GM12875 (cell line): ENCODE results near the gene SCFD1.
"Not testable (repeated sequence)": the region's sequence is repeated elsewhere in the genome, so short reads cannot be mapped to it uniquely, and the experiment has no call there.

ENCODE experiments used
- H3K4me3 ChIP-seq: one replicate; pipeline ENCODE4 v1.5.1; 2011; ENCODE audit warnings: low read depth, low read length, control low read depth
- CTCF ChIP-seq: IDR thresholded peaks from 2 replicates; pipeline ENCODE4 v1.5.1; 2011; ENCODE audit warnings: low read depth, mild to moderate bottlenecking, control low read depth, inconsistent platforms, low read length, moderate library complexity, borderline replicate concordance; ENCODE audit not compliant: insufficient read depth

The SCFD1 gene

GRCh38 chr14:30620178-30620577 is 1.9 kb upstream of the SCFD1 start:
- no peak overlapping the region for H3K4me3 ChIP-seq
- TF ChIP-seq CTCF: no peak

- peak overlapping the region; percentile 51 for H3K4me3 ChIP-seq
- TF ChIP-seq CTCF: no peak
Measured at GRCh38 chr14:30621354-30621939, 672 bp upstream of the SCFD1 start.

- H3K4me3 ChIP-seq: no peak overlapping the region
- TF ChIP-seq CTCF: no peak
Measured at GRCh38 chr14:30623412-30624131, 1.5 kb downstream of the SCFD1 start.

- no peak overlapping the region for H3K4me3 ChIP-seq
- TF ChIP-seq CTCF: no peak
Measured at GRCh38 chr14:30624132-30624423, 2.0 kb downstream of the SCFD1 start.

- H3K4me3 ChIP-seq: no peak overlapping the region
- TF ChIP-seq CTCF: no peak
Measured at GRCh38 chr14:30625533-30625932, 3.4 kb downstream of the SCFD1 start.

GRCh38 chr14:30629432-30629831 is 7.3 kb downstream of the SCFD1 start:
- not testable (repeated sequence) for H3K4me3 ChIP-seq

- H3K4me3 ChIP-seq: no peak overlapping the region
- TF ChIP-seq CTCF: no peak
Measured at GRCh38 chr14:30630248-30630647, 8.1 kb downstream of the SCFD1 start.
